ENCODE measurements around the gene UBE2D2.
A peak's percentile ranks its signal among the peaks of the same experiment; 100 is the strongest.
"Not testable (repeated sequence)": the region's sequence is repeated elsewhere in the genome, so short reads cannot be mapped to it uniquely, and the experiment has no call there.

The UBE2D2 gene

DNA sequence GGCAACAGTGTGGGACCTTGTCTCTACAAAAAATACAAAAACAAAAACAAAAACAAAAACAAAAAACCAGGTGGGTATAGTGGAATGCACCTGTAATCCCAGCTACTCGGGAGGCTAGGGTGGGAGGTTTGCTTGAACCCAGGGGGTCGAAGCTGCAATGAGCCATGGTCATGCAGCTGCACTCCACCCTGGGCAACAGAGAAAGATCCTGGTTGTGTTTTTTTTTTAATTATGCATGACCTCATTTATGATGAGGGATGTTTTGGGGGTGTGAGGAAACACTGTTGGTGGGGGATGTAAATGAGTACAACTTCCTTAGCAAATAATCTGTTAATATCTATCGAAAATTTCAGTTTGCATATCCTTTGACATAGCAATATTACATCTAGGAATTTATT, 29.4 kb upstream of the UBE2D2 start:
- in situ Hi-C loops (cut with MboI; ENCODE audit: low pct_unique_long_range_greater_than_20kb, low sequenced_read_pairs, unreplicated experiment), result no loop called here
- no peak for DNase-seq (ENCODE audit: low spot score)
- TF ChIP-seq, protein P1, sequence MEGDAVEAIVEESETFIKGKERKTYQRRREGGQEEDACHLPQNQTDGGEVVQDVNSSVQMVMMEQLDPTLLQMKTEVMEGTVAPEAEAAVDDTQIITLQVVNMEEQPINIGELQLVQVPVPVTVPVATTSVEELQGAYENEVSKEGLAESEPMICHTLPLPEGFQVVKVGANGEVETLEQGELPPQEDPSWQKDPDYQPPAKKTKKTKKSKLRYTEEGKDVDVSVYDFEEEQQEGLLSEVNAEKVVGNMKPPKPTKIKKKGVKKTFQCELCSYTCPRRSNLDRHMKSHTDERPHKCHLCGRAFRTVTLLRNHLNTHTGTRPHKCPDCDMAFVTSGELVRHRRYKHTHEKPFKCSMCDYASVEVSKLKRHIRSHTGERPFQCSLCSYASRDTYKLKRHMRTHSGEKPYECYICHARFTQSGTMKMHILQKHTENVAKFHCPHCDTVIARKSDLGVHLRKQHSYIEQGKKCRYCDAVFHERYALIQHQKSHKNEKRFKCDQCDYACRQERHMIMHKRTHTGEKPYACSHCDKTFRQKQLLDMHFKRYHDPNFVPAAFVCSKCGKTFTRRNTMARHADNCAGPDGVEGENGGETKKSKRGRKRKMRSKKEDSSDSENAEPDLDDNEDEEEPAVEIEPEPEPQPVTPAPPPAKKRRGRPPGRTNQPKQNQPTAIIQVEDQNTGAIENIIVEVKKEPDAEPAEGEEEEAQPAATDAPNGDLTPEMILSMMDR (IDR thresholded peaks at IDR 0.05; ENCODE audit: extremely low read depth, insufficient read depth, missing control alignments), result no peak

DNA sequence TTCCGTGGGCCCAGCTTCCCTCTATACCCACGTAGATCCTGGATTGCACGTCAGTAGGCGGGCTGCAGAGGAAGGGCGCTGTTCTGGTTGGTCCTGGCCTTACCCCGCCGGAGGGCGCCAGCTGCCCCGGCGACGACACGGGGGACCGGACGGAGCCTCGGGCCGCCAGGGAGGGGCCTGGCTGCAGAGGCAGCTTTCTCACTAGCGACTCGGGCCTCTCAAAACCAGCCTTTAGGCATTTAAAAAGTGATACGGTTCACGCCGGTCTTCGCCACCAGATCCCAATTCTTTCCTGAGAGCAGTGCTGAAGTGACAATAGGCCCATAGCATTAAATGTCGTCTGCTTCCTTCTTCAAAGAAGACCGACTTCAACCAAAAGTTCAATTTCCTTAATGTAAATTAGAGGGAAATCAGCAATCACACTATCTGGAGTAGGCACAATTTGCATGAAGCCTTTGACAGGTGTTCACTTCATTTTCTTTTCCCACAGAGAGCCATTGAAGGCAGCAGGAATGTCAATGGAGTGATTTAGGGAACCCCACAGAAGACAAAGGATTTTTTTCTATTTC, 17.6 kb upstream of the UBE2D2 start:
- TF ChIP-seq, protein P1 (IDR thresholded peaks at IDR 0.05; ENCODE audit: extremely low read depth, insufficient read depth, missing control alignments), result peak; percentile 71
- in situ Hi-C loops (cut with MboI; ENCODE audit: low pct_unique_long_range_greater_than_20kb, low sequenced_read_pairs, unreplicated experiment), result no loop called here
- peak; percentile 79 for DNase-seq (ENCODE audit: low spot score)

DNA sequence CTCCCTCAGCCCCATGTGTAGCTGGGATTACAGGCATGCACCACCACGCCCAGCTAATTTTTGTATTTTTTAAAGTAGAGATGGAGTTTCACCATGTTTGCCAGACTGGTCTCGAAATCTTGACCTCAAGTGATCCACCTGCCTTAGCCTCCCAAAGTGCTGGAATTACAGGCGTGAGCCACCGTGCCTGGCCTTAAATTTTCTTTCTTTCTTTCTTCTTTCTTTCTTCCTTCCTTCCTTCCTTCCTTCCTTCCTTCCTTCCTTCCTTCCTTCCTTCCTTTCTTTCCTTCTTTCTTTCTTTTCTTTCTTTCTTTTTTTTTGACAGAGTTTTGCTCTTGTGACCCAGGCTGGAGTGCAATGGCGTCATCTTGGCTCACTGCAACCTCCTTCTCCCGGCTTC, 14.5 kb upstream of the UBE2D2 start:
- in situ Hi-C loops (cut with MboI; ENCODE audit: low pct_unique_long_range_greater_than_20kb, low sequenced_read_pairs, unreplicated experiment), result not testable (repeated sequence)

DNA sequence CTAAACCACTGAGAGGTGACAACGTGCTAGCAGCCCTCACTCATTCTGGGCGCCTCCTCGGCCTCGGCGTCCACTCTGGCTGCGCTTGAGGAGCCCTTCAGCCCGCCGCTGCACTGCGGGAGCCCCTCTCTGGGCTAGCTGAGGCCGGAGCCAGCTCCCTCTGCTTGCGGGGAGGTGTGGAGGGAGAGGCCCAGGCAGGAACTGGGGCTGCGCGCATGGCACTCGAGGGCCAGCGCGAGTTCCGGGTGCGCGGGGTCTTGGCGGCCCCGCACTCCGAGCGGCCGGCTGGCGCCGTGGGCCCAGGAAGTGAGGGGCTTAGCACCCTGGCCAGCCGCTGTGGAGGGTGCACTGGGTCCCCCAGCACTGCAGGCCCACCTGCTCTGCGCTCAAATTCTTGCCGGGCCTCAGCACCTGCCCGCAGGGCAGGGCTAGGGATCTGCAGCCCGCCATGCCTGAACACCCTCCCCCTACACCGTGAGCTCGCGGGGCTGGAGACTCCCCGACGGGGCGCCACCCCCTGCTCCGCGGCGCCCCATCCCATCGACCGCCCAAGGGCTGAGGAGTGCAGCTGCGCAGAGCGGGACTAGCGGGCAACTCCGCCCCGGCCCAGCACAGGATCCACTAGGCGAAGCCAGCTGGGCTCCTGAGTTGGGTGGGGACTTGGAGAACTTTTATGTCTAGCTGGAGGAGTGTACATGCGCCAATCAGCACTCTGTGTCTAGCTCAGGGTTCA, 11.8 kb upstream of the UBE2D2 start:
- DNase-seq (ENCODE audit: low spot score), result no peak
- in situ Hi-C loops (cut with MboI; ENCODE audit: low pct_unique_long_range_greater_than_20kb, low sequenced_read_pairs, unreplicated experiment), result no loop called here
- TF ChIP-seq, protein P1 (IDR thresholded peaks at IDR 0.05; ENCODE audit: extremely low read depth, insufficient read depth, missing control alignments), result no peak

More for the DNA sequence above, 14.5 kb upstream of the UBE2D2 start:
- not testable (repeated sequence) for DNase-seq (ENCODE audit: low spot score)

DNA sequence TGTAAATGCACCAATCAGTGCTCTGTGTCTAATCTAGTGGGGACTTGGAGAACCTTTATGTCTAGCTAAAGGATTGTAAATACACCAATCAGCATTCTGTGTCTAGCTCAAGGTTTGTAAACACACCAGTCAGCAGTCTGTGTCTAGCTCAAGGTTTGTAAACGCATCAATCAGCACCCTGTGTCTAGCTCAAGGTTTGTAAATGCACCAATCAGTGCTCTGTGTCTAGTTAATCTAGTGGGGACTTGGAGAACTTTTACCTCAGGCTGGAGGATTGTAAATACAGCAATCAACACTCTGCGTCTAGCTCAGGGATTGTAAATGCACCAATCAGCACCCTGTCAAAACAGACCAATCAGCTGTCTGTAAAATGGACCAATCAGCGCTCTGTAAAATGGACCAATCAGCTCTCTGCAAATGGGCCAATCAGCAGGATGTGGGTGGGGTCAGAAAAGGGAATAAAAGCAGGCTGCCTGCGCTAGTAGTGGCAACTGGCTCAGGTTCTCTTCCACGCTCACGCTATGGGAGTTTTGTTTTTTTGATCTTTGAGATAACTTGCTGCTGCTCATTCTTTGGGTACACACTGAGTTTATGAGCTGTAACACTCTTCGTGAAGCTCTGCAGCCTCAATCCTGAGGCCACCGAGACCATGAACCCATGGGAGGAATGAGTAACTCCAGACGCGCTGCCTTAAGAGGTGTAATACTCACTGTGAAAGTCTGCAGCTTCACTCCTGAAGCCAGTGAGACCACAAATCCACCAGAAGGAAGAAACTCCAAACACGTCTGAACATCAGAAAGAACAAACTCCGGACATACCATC, 10.9 kb upstream of the UBE2D2 start:
- in situ Hi-C loops (cut with MboI; ENCODE audit: low pct_unique_long_range_greater_than_20kb, low sequenced_read_pairs, unreplicated experiment); DNase-seq (ENCODE audit: low spot score): not testable (repeated sequence)

DNA sequence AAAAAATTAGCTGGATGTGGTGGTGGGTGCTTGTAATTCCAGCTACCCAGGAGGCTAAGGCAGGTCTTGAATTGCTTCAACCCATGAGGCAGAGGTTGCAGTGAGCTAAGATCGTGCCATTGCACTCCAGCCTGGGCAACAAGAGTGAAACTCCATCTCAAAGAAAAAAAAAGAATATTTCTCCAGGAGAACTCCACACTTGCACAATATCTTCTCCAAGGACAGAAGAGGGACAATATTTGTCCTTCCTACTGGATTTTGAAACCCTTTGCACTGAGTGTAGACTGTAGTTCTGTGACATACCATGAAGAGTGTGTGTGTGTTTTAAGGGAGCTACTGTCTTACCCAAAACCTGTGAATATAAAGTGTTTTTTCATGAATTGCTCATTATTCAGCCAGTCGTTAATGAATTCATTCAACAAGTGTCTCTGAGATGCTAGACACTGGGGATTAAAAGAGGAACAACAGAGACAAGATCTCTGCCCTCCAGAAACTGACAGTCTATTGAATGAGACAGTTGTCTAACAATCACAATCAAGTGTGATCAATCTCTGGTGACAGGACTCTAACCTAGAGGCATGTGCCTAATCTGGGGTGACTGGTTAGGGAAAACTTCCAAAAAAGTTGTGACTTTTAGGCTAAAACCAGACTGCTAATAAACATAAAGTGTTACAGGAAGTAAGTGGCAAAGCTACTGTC, 9.8 kb upstream of the UBE2D2 start:
- DNase-seq (ENCODE audit: low spot score), result no peak
- TF ChIP-seq, protein P1 (IDR thresholded peaks at IDR 0.05; ENCODE audit: extremely low read depth, insufficient read depth, missing control alignments), result no peak
- in situ Hi-C loops (cut with MboI; ENCODE audit: low pct_unique_long_range_greater_than_20kb, low sequenced_read_pairs, unreplicated experiment), result no loop called here

DNA sequence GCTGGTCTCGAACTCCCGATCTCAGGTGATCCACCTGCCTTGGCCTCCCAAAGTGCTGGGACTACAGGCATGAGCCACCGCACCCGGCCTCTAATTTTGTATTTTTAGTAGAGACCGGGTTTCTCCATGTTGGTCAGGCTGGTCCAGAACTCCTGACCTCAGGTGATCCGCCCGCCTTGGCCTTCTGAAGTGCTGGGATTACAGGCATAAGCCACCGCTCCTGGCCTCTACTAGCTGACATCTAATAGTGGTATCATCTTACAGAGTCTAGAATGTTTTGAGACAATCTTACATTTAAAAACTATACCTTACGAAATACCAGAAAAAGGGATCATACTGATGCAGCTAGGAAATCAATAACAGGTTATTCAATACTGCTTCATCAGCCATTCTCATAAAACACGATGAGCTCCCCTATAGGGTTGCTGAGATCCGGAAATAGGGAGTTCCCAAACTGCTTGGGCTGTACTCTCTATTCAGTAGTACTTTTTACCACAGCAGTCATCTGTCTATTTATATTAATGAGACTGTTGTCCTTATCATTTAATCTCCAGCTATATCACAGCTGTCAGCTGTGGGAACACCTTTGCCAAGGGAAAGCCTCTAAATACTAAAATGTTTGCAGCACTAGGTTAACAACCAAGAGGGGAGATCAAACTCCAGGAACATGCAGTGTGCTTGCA, 8.1 kb upstream of the UBE2D2 start:
- in situ Hi-C loops (cut with MboI; ENCODE audit: low pct_unique_long_range_greater_than_20kb, low sequenced_read_pairs, unreplicated experiment), result no loop called here
- TF ChIP-seq, protein P1 (IDR thresholded peaks at IDR 0.05; ENCODE audit: extremely low read depth, insufficient read depth, missing control alignments), result no peak

More for the DNA sequence above, 8.1 kb upstream of the UBE2D2 start:
- DNase-seq (ENCODE audit: low spot score), result no peak
